ENCODE measurements around the gene MMADHC.
A peak's percentile ranks its signal among the peaks of the same experiment; 100 is the strongest.

MMADHC gene

DNA sequence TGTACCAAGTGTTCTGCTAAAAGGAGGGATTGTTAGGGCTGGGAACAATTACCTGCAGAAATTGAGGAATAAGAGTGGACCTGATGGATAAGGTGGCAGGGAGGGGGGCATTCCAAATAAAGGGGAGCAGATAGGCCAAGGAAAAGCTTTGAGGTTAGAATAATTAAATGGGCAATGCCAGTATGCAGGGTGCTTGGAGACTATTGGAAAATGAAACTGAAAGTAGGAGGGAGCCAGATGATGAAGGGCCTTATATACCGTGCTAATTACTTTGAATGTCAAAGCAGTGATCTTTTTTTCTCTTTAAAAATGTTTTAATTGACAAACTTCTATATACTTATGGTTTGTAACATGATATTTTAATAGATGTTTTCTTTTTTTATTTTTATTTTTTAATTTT lies 42.9 kb downstream of the MMADHC start:
- DNase-seq, result no peak

- DNase-seq, result no peak
Observed at GRCh38 chr2:149543845-149544244, 43.7 kb downstream of the MMADHC start.

- no peak for DNase-seq
Observed at GRCh38 chr2:149540138-149540537, 47.4 kb downstream of the MMADHC start.

DNA sequence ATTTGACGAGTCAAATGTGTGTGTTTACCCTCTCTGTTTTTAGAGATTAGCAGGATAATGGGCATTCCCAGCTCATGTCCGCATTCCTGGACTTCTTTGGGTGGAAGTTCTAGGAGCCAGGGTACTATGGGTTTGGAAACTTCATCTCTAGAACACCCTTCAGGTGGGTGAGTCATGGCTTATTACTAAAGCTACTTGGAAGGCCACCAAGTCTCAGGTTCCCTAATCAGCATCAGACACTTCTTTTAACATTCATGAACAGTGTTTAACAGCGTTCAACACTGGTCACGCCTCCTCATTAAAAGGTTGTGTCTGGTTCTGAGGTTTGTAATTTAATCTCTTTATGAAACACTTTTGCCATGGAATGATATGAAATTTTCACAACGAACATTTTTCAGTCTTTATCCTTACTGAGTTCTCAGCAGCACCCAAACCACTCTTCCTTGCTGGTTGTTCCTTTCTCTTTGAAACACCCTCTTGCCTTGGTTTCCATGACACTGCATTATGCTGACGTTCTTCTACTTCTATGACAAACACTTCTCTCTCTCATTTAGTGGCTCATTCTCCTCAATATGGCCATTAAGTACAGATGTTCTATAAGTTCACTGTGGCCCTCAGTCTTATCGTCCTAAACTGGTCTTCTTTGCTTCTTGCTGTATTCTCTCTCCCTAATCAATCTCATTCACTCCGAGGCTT lies 49.3 kb downstream of the MMADHC start:
- DNase-seq, result peak; percentile 52

- DNase-seq, result peak; percentile 10
Observed at GRCh38 chr2:149537092-149537726, 50.4 kb downstream of the MMADHC start.

DNA sequence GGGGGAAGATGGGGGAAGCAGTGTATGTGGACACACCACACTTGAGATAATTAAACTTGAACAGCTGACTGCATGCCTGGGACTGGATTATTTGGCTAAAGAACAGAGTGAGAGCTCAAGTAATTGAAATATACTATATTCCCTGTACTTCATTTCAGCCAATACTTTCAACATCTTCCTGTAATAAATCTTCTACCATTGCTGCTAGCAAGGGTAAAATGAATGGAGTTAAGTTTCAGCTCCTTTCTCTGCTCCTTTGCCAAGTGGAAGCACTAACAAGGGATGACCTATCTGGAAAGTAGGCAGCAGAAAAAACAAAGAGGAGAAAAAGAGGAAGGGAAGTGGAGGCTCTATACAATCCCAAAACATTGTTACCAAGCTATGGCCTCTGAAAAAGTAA lies 50.9 kb downstream of the MMADHC start:
- DNase-seq, result no peak

GRCh38 chr2:149534674-149535073 lies 52.9 kb downstream of the MMADHC start:
- DNase-seq, result no peak

DNA sequence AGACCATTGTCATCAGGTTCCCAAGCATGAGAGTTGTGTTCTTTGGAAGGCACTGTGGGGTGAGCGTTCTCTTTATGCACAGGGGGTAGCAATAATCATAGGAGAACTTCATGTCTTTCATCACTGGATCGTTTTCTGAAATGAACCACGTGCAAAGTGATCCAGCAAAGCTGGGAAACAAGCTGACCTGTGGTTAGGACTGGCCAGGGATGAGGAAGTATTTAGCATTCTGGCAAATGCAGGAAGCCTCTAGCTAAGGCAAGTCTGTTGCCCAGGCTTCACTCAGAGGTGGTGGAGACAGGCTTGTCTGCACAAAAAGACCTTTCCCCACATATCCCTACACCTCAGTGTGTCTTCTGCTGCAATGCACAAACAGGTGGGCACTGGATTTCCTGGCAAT lies 58.6 kb downstream of the MMADHC start:
- peak; percentile 23 for DNase-seq

GRCh38 chr2:149527998-149528755 lies 59.4 kb downstream of the MMADHC start:
- peak; percentile 23 for DNase-seq

DNA sequence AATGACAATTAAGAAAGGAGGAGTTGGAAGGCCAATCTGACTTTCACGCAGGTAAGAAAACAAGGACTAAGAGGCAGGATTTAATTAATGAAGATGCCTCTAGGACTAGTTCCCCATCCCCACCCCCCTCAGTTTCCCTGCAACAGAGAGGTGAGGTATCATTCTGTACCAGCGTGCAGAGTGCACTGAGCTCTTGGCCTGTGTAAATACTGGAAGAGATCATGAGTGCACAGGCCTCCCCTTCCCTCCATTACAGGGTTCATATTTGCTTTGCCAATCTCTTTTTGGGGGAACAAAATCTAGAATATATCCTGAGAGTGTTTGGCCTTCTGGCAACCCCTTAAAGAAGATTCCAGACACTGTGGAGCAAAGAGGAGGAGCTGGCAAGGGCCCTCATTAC lies 60.9 kb downstream of the MMADHC start:
- no peak for DNase-seq

- DNase-seq, result no peak
Observed at GRCh38 chr2:149525323-149525722, 62.3 kb downstream of the MMADHC start.
